Activated CD4-positive, alpha-beta T cell treated with anti-CD3 and anti-CD28 coated beads for 36 hours (primary cell): ENCODE measurements around the gene REEP6. TPM values are rescaled to one million over a fixed set of nuclear protein-coding genes. Genes with fewer than 3 reads are reported as not detected.
"Not testable (repeated sequence)": the region's sequence is repeated elsewhere in the genome, so short reads cannot be mapped to it uniquely, and the experiment has no call there.

ENCODE experiments used
- ATAC-seq: fragments of 200-7000 bp; cut with Tn5 transposase; one replicate; pipeline ENCODE4 v1.10.0; 2021; ENCODE audit warnings: mild to moderate bottlenecking, moderate library complexity
- CTCF ChIA-PET: fragments of 350-600 bp; sonication (Branson Sonifier 250); formaldehyde crosslinking; loops from one replicate; lab custom pipeline; 2021; ENCODE audit warnings: antibody characterized with exemption; lab: Charles Lee
- POLR2A ChIA-PET: fragments of 350-600 bp; sonication (Branson Sonifier 250); formaldehyde crosslinking; loops from one replicate; lab custom pipeline; 2021; ENCODE audit warnings: antibody characterized with exemption, inconsistent platforms; lab: Charles Lee
- DNase-seq: peaks from one replicate; pipeline ENCODE4 v3.0.0-alpha.2; 2020
- H3K27ac Mint-ChIP-seq: one replicate; pipeline ENCODE4 v1.8.0; 2021; ENCODE audit warnings: mixed read lengths
- H3K27me3 Mint-ChIP-seq: one replicate; pipeline ENCODE4 v1.8.0; 2021; ENCODE audit warnings: mixed read lengths
- H3K36me3 Mint-ChIP-seq: one replicate; pipeline ENCODE4 v1.8.0; 2021; ENCODE audit warnings: low read depth, mixed read lengths
- H3K4me1 Mint-ChIP-seq: one replicate; pipeline ENCODE4 v1.8.0; 2021; ENCODE audit warnings: mixed read lengths
- H3K4me3 Mint-ChIP-seq: one replicate; pipeline ENCODE4 v1.8.0; 2021; ENCODE audit warnings: mild to moderate bottlenecking, moderate library complexity, mixed read lengths
- H3K9me3 Mint-ChIP-seq: one replicate; pipeline ENCODE4 v1.8.0; 2021; ENCODE audit warnings: low read depth, mixed read lengths
- intact Hi-C, 2 experiments: fragments of 100-400 bp; cut with DNase I in 1 of 2; cut with micrococcal nuclease in 1 of 2; formaldehyde crosslinking; loops; one replicate each; pipeline versions ENCODE4 v1.14.2 to v1.15.1; 2022 to 2024; cut with DNase I, micrococcal nuclease
- total RNA-seq, 2 experiments: library from RNA; stranded (reverse); gene quantifications; one replicate each; pipeline ENCODE4 v1.2.3, GENCODE V29; 2021

Gene REEP6
- total RNA-seq, 2 experiments from 2014 or later: 2.1 to 2.7 TPM

- DNase-seq: peak; percentile 86
- intact Hi-C loops: loop anchor here in 1 of 2 experiments (1.0 to 2.0 kb wide), 7 partner anchors 23 to 299 kb away; partner anchors contain the start of genes ATP8B3, C19orf25, DAZAP1 and PCSK4
- ChIA-PET POLR2A (no interaction called here), CTCF (interaction anchor here (0.6 kb wide), 1 partner anchor 220 kb away, joined by 3 read pairs; no protein-coding TSS in a partner anchor)
- H3K9me3 Mint-ChIP-seq: no peaks in the 10 kb centered on the region
- ATAC-seq: peak; percentile 87
- no peaks in the 10 kb centered on the region for H3K27me3 Mint-ChIP-seq
- H3K36me3 Mint-ChIP-seq: no peaks in the 10 kb centered on the region
- peaks cover 8% of the 10 kb centered on the region for H3K4me1 Mint-ChIP-seq
- peak within 1 kb of the TSS; percentile 70 for H3K4me3 Mint-ChIP-seq
- H3K27ac Mint-ChIP-seq: no peak within 1 kb of the TSS
These were observed 21.9 kb downstream of the REEP6 start, which contains the start of gene ADAMTSL5 for GRCh38 chr19:1512671-1513498. TSS of gene ADAMTSL5 (minus strand) at chr19:1513019. CDS start at chr19:1510943, 2,076 bp downstream.

GRCh38 chr19:1513499-1514294 is 22.7 kb downstream of the REEP6 start:
- intact Hi-C loops: loop anchor here in 1 of 2 experiments (1.0 to 2.0 kb wide), 7 partner anchors 23 to 299 kb away; partner anchors contain the start of genes ATP8B3, C19orf25, DAZAP1 and PCSK4
- H3K4me1 Mint-ChIP-seq: peaks cover 7% of the 10 kb centered on the region
- DNase-seq: peak; percentile 88
- H3K27me3 Mint-ChIP-seq: no peaks in the 10 kb centered on the region
- POLR2A ChIA-PET: no interaction called here
- no peaks in the 10 kb centered on the region for H3K9me3 Mint-ChIP-seq
- H3K4me3 Mint-ChIP-seq: no peak overlapping the region
- CTCF ChIA-PET: no interaction called here
- H3K36me3 Mint-ChIP-seq: no peaks in the 10 kb centered on the region
- H3K27ac Mint-ChIP-seq: no peak overlapping the region
- peak; percentile 60 for ATAC-seq

- H3K4me1 Mint-ChIP-seq: peaks cover 7% of the 10 kb centered on the region
- no peaks in the 10 kb centered on the region for H3K36me3 Mint-ChIP-seq
- H3K4me3 Mint-ChIP-seq: no peak overlapping the region
- DNase-seq (no peak), ATAC-seq (no peak)
- no peaks in the 10 kb centered on the region for H3K27me3 Mint-ChIP-seq
- H3K27ac Mint-ChIP-seq: no peak overlapping the region
- POLR2A ChIA-PET: no interaction called here
- intact Hi-C loops: no loop called here
- H3K9me3 Mint-ChIP-seq: no peaks in the 10 kb centered on the region
- CTCF ChIA-PET: no interaction called here
These were observed 23.3 kb downstream of the REEP6 start for GRCh38 chr19:1514295-1514661.

- Mint-ChIP-seq H3K27me3 (no peaks in the 10 kb centered on the region), H3K4me3 (no peak overlapping the region), H3K27ac (no peak overlapping the region), H3K4me1 (peaks cover 7% of the 10 kb centered on the region), H3K9me3 (no peaks in the 10 kb centered on the region), H3K36me3 (no peaks in the 10 kb centered on the region)
- DNase-seq (no peak), ATAC-seq (no peak)
- ChIA-PET CTCF (no interaction called here), POLR2A (no interaction called here)
- intact Hi-C loops: no loop called here
These were observed 24.2 kb downstream of the REEP6 start for GRCh38 chr19:1514986-1515721.

GRCh38 chr19:1516395-1516753 is 25.4 kb downstream of the REEP6 start:
- H3K27ac Mint-ChIP-seq: no peak overlapping the region
- POLR2A ChIA-PET: interaction anchor here (0.7 kb wide), 1 partner anchor 434 kb away, joined by 5 read pairs; no protein-coding TSS in a partner anchor
- ATAC-seq: no peak
- no peaks in the 10 kb centered on the region for H3K27me3 Mint-ChIP-seq
- DNase-seq: no peak
- peaks cover 7% of the 10 kb centered on the region for H3K4me1 Mint-ChIP-seq
- H3K4me3 Mint-ChIP-seq: no peak overlapping the region
- H3K36me3 Mint-ChIP-seq: no peaks in the 10 kb centered on the region
- H3K9me3 Mint-ChIP-seq: no peaks in the 10 kb centered on the region
- CTCF ChIA-PET: interaction anchor here (0.6 kb wide), 1 partner anchor 381 kb away, joined by 3 read pairs; no protein-coding TSS in a partner anchor
- intact Hi-C loops: no loop called here

- no peak overlapping the region for H3K4me3 Mint-ChIP-seq
- intact Hi-C loops: no loop called here
- no peak for DNase-seq
- H3K4me1 Mint-ChIP-seq: no peaks in the 10 kb centered on the region
- ATAC-seq: no peak
- H3K36me3 Mint-ChIP-seq: no peaks in the 10 kb centered on the region
- ChIA-PET CTCF (no interaction called here), POLR2A (no interaction called here)
- no peaks in the 10 kb centered on the region for H3K9me3 Mint-ChIP-seq
- H3K27ac Mint-ChIP-seq: no peak overlapping the region
- peaks cover 8% of the 10 kb centered on the region for H3K27me3 Mint-ChIP-seq
These were observed 27.5 kb downstream of the REEP6 start for GRCh38 chr19:1518471-1518870.

- H3K4me1 Mint-ChIP-seq, ATAC-seq, POLR2A ChIA-PET, CTCF ChIA-PET, H3K9me3 Mint-ChIP-seq, H3K4me3 Mint-ChIP-seq, intact Hi-C loops, DNase-seq, H3K36me3 Mint-ChIP-seq, H3K27ac Mint-ChIP-seq: not testable (repeated sequence)
- H3K27me3 Mint-ChIP-seq: peaks cover 14% of the 10 kb centered on the region
These were observed 28.8 kb downstream of the REEP6 start for GRCh38 chr19:1519802-1520201.

GRCh38 chr19:1520203-1520780 is 29.3 kb downstream of the REEP6 start:
- ATAC-seq (no peak), DNase-seq (no peak)
- H3K27ac Mint-ChIP-seq: no peak overlapping the region
- ChIA-PET POLR2A (no interaction called here), CTCF (no interaction called here)
- no peak overlapping the region for H3K4me3 Mint-ChIP-seq
- no peaks in the 10 kb centered on the region for H3K36me3 Mint-ChIP-seq
- intact Hi-C loops: no loop called here
- peaks cover 5% of the 10 kb centered on the region for H3K4me1 Mint-ChIP-seq
- H3K27me3 Mint-ChIP-seq: peaks cover 17% of the 10 kb centered on the region
- no peaks in the 10 kb centered on the region for H3K9me3 Mint-ChIP-seq

- Mint-ChIP-seq H3K4me3 (no peak overlapping the region), H3K27ac (no peak overlapping the region), H3K4me1 (peaks cover 5% of the 10 kb centered on the region), H3K36me3 (no peaks in the 10 kb centered on the region), H3K27me3 (peaks cover 27% of the 10 kb centered on the region), H3K9me3 (no peaks in the 10 kb centered on the region)
- intact Hi-C loops: no loop called here
- POLR2A ChIA-PET: no interaction called here
- CTCF ChIA-PET: interaction anchor here (1.2 kb wide), 1 partner anchor 24 kb away, joined by 3 read pairs; no protein-coding TSS in a partner anchor
- ATAC-seq (no peak), DNase-seq (no peak)
These were observed 30.7 kb downstream of the REEP6 start for GRCh38 chr19:1521636-1522035.

GRCh38 chr19:1522061-1522460 is 31.1 kb downstream of the REEP6 start:
- Mint-ChIP-seq H3K4me3 (no peak overlapping the region), H3K4me1 (peaks cover 5% of the 10 kb centered on the region), H3K27ac (no peak overlapping the region), H3K36me3 (no peaks in the 10 kb centered on the region), H3K27me3 (peaks cover 30% of the 10 kb centered on the region), H3K9me3 (no peaks in the 10 kb centered on the region)
- intact Hi-C loops: no loop called here
- POLR2A ChIA-PET: no interaction called here
- DNase-seq (no peak), ATAC-seq (no peak)
- CTCF ChIA-PET: interaction anchor here (1.2 kb wide), 1 partner anchor 24 kb away, joined by 3 read pairs; no protein-coding TSS in a partner anchor

- H3K27ac Mint-ChIP-seq: no peak overlapping the region
- H3K27me3 Mint-ChIP-seq: peaks cover 33% of the 10 kb centered on the region
- no peak overlapping the region for H3K4me3 Mint-ChIP-seq
- CTCF ChIA-PET: interaction anchor here (1.2 kb wide), 1 partner anchor 23 kb away, joined by 3 read pairs; no protein-coding TSS in a partner anchor
- ATAC-seq: no peak
- H3K4me1 Mint-ChIP-seq: peaks cover 5% of the 10 kb centered on the region
- H3K36me3 Mint-ChIP-seq: no peaks in the 10 kb centered on the region
- intact Hi-C loops: no loop called here
- no peak for DNase-seq
- POLR2A ChIA-PET: no interaction called here
- no peaks in the 10 kb centered on the region for H3K9me3 Mint-ChIP-seq
These were observed 31.9 kb downstream of the REEP6 start for GRCh38 chr19:1522838-1523237.
